ENCODE data around the gene NTM. TPM values are rescaled to one million over a fixed set of nuclear protein-coding genes. Genes with fewer than 3 reads are reported as not detected.

The NTM gene
- total RNA-seq, 2 donors from 2014 or later: not detected

- Mint-ChIP-seq H3K36me3 (ENCODE audit: insufficient read depth in 2 of 2) (no peaks in the 10 kb centered on the region), H3K9me3 (peaks cover 0 to 2% of the 10 kb centered on the region in 2 donors), H3K27me3 (ENCODE audit: low read depth) (no peaks in the 10 kb centered on the region), H3K4me3 (no peak overlapping the region), H3K4me1 (ENCODE audit: low read depth) (no peaks in the 10 kb centered on the region), H3K27ac (no peak overlapping the region)
- ATAC-seq (replicated peaks in 1 of 2): no peak
- DNase-seq: no peak
Observed at GRCh38 chr11:132253469-132254264, 883.3 kb downstream of the NTM start.

DNA sequence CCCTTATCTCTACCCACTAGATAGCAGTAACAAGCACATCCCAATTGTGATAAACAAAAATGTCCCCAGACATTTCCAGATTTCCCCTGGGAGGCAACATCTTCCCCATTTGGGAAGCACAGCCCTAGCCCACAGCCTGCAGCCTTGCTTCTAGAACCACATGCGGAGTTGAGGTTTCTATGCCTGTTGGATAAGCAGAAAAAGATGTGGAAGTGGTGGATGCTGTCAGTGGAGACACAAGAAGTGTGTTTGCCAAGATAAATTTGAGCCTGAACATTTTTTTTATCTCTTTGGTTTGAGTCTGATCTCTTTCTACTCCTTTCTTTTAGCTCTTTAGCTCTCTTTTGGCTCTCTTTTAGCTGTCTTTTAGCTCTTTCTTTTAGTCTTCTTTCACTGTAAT lies 884.5 kb downstream of the NTM start:
- no peaks in the 10 kb centered on the region for H3K36me3 Mint-ChIP-seq (ENCODE audit: insufficient read depth in 2 of 2)
- H3K27ac Mint-ChIP-seq: no peak overlapping the region
- ATAC-seq (replicated peaks in 1 of 2): no peak
- H3K4me1 Mint-ChIP-seq (ENCODE audit: low read depth): no peaks in the 10 kb centered on the region
- no peaks in the 10 kb centered on the region for H3K27me3 Mint-ChIP-seq (ENCODE audit: low read depth)
- DNase-seq: no peak
- peaks cover 0 to 2% of the 10 kb centered on the region in 2 donors for H3K9me3 Mint-ChIP-seq
- H3K4me3 Mint-ChIP-seq: no peak overlapping the region

DNA sequence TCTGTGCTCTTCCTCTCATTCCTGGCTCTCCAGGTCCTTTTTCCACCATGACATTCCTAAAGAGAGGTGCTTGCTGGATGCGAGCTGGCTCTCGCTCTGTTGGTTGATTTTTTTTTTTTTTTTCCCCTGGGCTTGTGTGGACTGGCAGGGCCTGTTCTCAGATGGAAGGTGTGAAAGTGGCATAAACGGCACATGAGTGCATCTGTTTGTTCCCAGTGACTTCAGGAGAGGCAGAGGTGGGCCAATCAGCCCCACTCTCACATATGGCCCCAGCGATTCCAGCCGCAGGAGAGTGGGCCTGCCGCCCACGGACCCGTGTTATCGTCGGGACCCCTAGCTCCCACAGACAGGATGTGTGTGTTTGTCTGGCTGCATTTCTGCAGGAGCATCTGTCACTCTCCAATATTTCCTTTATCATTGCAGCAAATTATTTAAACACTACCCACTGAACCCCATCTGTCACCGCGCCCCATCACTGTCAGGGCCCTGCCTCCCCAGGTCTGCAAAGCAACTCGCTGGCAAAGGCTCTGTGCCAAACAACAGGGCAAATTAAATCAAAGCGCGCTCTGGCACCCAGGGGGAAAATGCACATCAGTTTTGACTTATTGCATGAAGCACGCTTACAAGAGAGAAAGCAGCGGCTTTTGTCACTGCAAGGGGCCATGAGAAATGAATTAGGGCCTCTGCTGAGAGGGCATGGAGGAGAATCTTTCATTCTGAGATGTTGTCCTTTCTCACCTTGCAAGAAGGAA lies 886.3 kb downstream of the NTM start:
- DNase-seq (no peak), ATAC-seq (replicated peaks in 1 of 2) (no peak)
- H3K4me3 Mint-ChIP-seq: no peak overlapping the region
- H3K4me1 Mint-ChIP-seq (ENCODE audit: low read depth): no peaks in the 10 kb centered on the region
- peaks cover 0 to 2% of the 10 kb centered on the region in 2 donors for H3K9me3 Mint-ChIP-seq
- H3K36me3 Mint-ChIP-seq (ENCODE audit: insufficient read depth in 2 of 2): no peaks in the 10 kb centered on the region
- no peak overlapping the region for H3K27ac Mint-ChIP-seq
- H3K27me3 Mint-ChIP-seq (ENCODE audit: low read depth): no peaks in the 10 kb centered on the region

GRCh38 chr11:132257871-132258270 lies 887.5 kb downstream of the NTM start:
- Mint-ChIP-seq H3K4me1 (ENCODE audit: low read depth) (no peaks in the 10 kb centered on the region), H3K4me3 (no peak overlapping the region), H3K36me3 (ENCODE audit: insufficient read depth in 2 of 2) (no peaks in the 10 kb centered on the region), H3K27ac (no peak overlapping the region), H3K27me3 (ENCODE audit: low read depth) (no peaks in the 10 kb centered on the region), H3K9me3 (peaks cover 0 to 2% of the 10 kb centered on the region in 2 donors)
- DNase-seq (no peak), ATAC-seq (replicated peaks in 1 of 2) (no peak)

- Mint-ChIP-seq H3K4me3 (no peak overlapping the region), H3K27ac (no peak overlapping the region), H3K4me1 (ENCODE audit: low read depth) (no peaks in the 10 kb centered on the region), H3K9me3 (peaks cover 0 to 2% of the 10 kb centered on the region in 2 donors), H3K27me3 (ENCODE audit: low read depth) (no peaks in the 10 kb centered on the region), H3K36me3 (ENCODE audit: insufficient read depth in 2 of 2) (no peaks in the 10 kb centered on the region)
- DNase-seq (no peak), ATAC-seq (replicated peaks in 1 of 2) (no peak)
Observed at GRCh38 chr11:132258875-132259274, 888.5 kb downstream of the NTM start.

- Mint-ChIP-seq H3K27ac (no peak overlapping the region), H3K4me3 (no peak overlapping the region)
- ATAC-seq (replicated peaks in 1 of 2): no peak
Observed at GRCh38 chr11:132260636-132261035, 890.2 kb downstream of the NTM start.

GRCh38 chr11:132263241-132263640 lies 892.8 kb downstream of the NTM start:
- no peaks in the 10 kb centered on the region for H3K27me3 Mint-ChIP-seq (ENCODE audit: low read depth)
- no peak for ATAC-seq (replicated peaks in 1 of 2)
- no peaks in the 10 kb centered on the region for H3K4me1 Mint-ChIP-seq (ENCODE audit: low read depth)
- H3K27ac Mint-ChIP-seq: no peak overlapping the region
- H3K4me3 Mint-ChIP-seq: no peak overlapping the region
- H3K9me3 Mint-ChIP-seq: peaks cover 0 to 4% of the 10 kb centered on the region in 2 donors
- H3K36me3 Mint-ChIP-seq (ENCODE audit: insufficient read depth in 2 of 2): no peaks in the 10 kb centered on the region
- no peak for DNase-seq

More at GRCh38 chr11:132260636-132261035, 890.2 kb downstream of the NTM start:
- no peak for DNase-seq
- peaks cover 0 to 2% of the 10 kb centered on the region in 2 donors for H3K9me3 Mint-ChIP-seq
- no peaks in the 10 kb centered on the region for H3K4me1 Mint-ChIP-seq (ENCODE audit: low read depth)
- no peaks in the 10 kb centered on the region for H3K27me3 Mint-ChIP-seq (ENCODE audit: low read depth)
- no peaks in the 10 kb centered on the region for H3K36me3 Mint-ChIP-seq (ENCODE audit: insufficient read depth in 2 of 2)

DNA sequence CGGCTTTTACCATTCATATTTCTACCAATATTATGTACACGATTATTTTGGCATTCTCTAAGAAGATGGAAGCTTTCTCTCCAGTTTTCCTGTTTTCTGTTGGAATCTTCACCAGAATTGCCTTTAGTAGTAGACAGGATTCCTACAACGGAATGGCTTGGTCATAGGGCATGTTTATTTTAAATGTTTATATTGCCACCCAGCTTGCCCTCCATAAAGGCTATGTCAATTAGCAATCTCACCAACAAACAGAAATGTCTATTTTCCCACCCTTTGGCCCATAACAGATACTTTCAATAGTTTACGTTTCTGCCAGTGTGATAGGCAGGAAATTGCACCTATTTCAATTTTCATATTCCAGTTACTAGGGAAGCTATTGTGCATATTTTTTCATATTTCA lies 893.5 kb downstream of the NTM start:
- DNase-seq: no peak
- H3K27ac Mint-ChIP-seq: no peak overlapping the region
- no peaks in the 10 kb centered on the region for H3K36me3 Mint-ChIP-seq (ENCODE audit: insufficient read depth in 2 of 2)
- H3K4me3 Mint-ChIP-seq: no peak overlapping the region
- H3K9me3 Mint-ChIP-seq: peaks cover 0 to 6% of the 10 kb centered on the region in 2 donors
- H3K4me1 Mint-ChIP-seq (ENCODE audit: low read depth): no peaks in the 10 kb centered on the region
- no peaks in the 10 kb centered on the region for H3K27me3 Mint-ChIP-seq (ENCODE audit: low read depth)
- no peak for ATAC-seq (replicated peaks in 1 of 2)

DNA sequence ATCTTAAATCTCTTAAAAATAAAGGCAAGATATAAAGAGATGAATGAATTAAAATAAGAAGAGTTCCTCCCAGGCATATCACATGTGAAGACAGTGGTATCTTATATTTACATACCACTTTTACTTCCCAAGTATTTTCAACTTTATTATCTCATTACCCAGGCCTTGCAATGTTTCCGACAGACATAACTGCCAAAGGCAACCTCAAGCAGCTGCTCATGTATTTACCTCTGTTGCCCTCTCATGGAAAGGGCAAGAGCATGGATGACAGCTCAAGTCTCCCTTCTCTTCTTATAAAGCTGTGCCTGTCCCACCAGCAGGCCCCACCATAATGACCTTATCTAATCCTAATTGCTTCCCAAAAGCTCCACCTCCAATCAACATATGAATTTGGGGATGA lies 894.2 kb downstream of the NTM start:
- peaks cover 0 to 6% of the 10 kb centered on the region in 2 donors for H3K9me3 Mint-ChIP-seq
- no peak overlapping the region for H3K4me3 Mint-ChIP-seq
- H3K4me1 Mint-ChIP-seq (ENCODE audit: low read depth): no peaks in the 10 kb centered on the region
- H3K36me3 Mint-ChIP-seq (ENCODE audit: insufficient read depth in 2 of 2): no peaks in the 10 kb centered on the region
- DNase-seq (no peak), ATAC-seq (replicated peaks in 1 of 2) (no peak)
- no peak overlapping the region for H3K27ac Mint-ChIP-seq
- H3K27me3 Mint-ChIP-seq (ENCODE audit: low read depth): no peaks in the 10 kb centered on the region

- Mint-ChIP-seq H3K27ac (no peak overlapping the region), H3K4me3 (no peak overlapping the region), H3K36me3 (ENCODE audit: insufficient read depth in 2 of 2) (no peaks in the 10 kb centered on the region), H3K27me3 (ENCODE audit: low read depth) (no peaks in the 10 kb centered on the region), H3K9me3 (peaks cover 0 to 4% of the 10 kb centered on the region in 2 donors), H3K4me1 (ENCODE audit: low read depth) (no peaks in the 10 kb centered on the region)
- DNase-seq (no peak), ATAC-seq (replicated peaks in 1 of 2) (no peak)
Observed at GRCh38 chr11:132278801-132279574, 908.6 kb downstream of the NTM start.

DNA sequence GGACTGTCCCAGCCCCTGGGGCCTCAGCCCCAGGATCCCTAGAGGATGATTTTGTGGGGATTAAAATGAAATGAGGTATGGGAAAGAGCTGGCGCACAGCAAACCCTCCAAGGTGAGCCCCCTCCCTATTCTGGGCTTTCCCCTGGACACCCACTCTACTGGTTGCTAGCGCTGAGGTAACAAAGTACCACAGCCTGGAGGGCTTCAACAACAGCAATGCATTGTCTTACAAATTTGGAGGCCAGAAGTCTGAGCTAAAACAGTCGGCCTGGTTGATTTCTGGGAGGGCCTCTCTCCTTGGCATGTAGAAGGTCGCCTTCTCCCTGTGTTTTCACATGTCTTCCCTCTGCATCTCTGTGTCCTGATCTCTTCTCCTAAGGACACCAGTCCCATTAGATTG lies 913.6 kb downstream of the NTM start:
- ATAC-seq (replicated peaks in 1 of 2): no peak
- no peaks in the 10 kb centered on the region for H3K4me1 Mint-ChIP-seq (ENCODE audit: low read depth)
- H3K27me3 Mint-ChIP-seq (ENCODE audit: low read depth): no peaks in the 10 kb centered on the region
- H3K9me3 Mint-ChIP-seq: peaks cover 0 to 1% of the 10 kb centered on the region in 2 donors
- no peak overlapping the region for H3K27ac Mint-ChIP-seq
- DNase-seq: no peak
- H3K4me3 Mint-ChIP-seq: no peak overlapping the region
- no peaks in the 10 kb centered on the region for H3K36me3 Mint-ChIP-seq (ENCODE audit: insufficient read depth in 2 of 2)

DNA sequence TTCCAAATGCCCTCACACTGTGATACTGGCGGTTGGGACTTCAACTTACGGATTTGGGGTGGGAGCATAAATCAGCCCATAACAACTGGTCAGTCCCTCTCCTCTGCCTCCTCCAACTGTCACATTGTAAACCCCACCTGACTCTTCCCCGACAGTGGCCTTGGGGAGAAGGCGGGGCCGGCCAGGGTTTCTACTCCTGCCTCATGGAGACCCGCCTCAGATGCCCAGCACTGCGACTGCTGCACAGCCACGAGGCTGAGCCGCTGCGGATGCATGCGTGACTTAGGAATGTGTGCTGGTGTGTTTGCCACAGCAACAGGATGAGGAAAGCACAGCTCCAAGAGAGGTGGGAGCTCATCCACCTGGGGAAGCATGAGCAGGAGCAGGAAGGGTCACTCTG lies 914.2 kb downstream of the NTM start:
- Mint-ChIP-seq H3K36me3 (ENCODE audit: insufficient read depth in 2 of 2) (no peaks in the 10 kb centered on the region), H3K27me3 (ENCODE audit: low read depth) (no peaks in the 10 kb centered on the region), H3K4me3 (no peak overlapping the region), H3K4me1 (ENCODE audit: low read depth) (no peaks in the 10 kb centered on the region), H3K9me3 (peaks cover 0 to 1% of the 10 kb centered on the region in 2 donors), H3K27ac (no peak overlapping the region)
- no peak for DNase-seq
- no peak for ATAC-seq (replicated peaks in 1 of 2)

GRCh38 chr11:132285631-132286030 lies 915.2 kb downstream of the NTM start:
- no peak overlapping the region for H3K27ac Mint-ChIP-seq
- no peak for DNase-seq
- no peak for ATAC-seq (replicated peaks in 1 of 2)
- H3K27me3 Mint-ChIP-seq (ENCODE audit: low read depth): no peaks in the 10 kb centered on the region
- H3K4me1 Mint-ChIP-seq (ENCODE audit: low read depth): no peaks in the 10 kb centered on the region
- no peak overlapping the region for H3K4me3 Mint-ChIP-seq
- H3K9me3 Mint-ChIP-seq: peaks cover 0 to 1% of the 10 kb centered on the region in 2 donors
- no peaks in the 10 kb centered on the region for H3K36me3 Mint-ChIP-seq (ENCODE audit: insufficient read depth in 2 of 2)

Measured in activated T-cell treated with anti-CD3 and anti-CD28 coated beads, Interleukin-2, amount 50 U/mL, for 72 hours (primary cell).